HepG2 (cell line): ENCODE data around the gene CTNNBL1.

Experiments used
- HDAC2 ChIP-seq: sonication (generic); formaldehyde crosslinking; IDR thresholded peaks from 2 replicates; pipeline ENCODE4 v1.4.0; 2020; ENCODE audit warnings: missing genetic modification reagents
- HOXA7 ChIP-seq: sonication (generic); formaldehyde crosslinking; IDR thresholded peaks from 2 replicates; pipeline ENCODE4 v1.8.1; 2022; ENCODE audit warnings: mild to moderate bottlenecking, missing genetic modification reagents, moderate library complexity
- KMT2A ChIP-seq: sonication (generic); formaldehyde crosslinking; IDR thresholded peaks from 2 replicates; pipeline ENCODE4 v1.4.0; 2020; ENCODE audit warnings: missing genetic modification reagents
- MYC ChIP-seq: sonication (generic); formaldehyde crosslinking; IDR thresholded peaks from 2 replicates; pipeline ENCODE4 v1.9.0; 2021; ENCODE audit warnings: missing genetic modification reagents, borderline replicate concordance
- NFKB2 ChIP-seq: sonication (generic); formaldehyde crosslinking; IDR thresholded peaks from 2 replicates; pipeline ENCODE4 v1.4.0; 2020; ENCODE audit warnings: missing genetic modification reagents, borderline replicate concordance
- POLR2A ChIP-seq, 2 experiments: IDR thresholded peaks; 2 replicates each; pipeline ENCODE4 v1.6.1; 2011; ENCODE audit warnings: low read depth in 2 of 2, low read length in 2 of 2, mild to moderate bottlenecking in 1 of 2, moderate library complexity in 1 of 2; ENCODE audit not compliant: insufficient read depth in 1 of 2
- RXRB ChIP-seq: IDR thresholded peaks from 2 replicates; pipeline ENCODE4 v1.6.1; 2016; ENCODE audit warnings: borderline replicate concordance, missing genetic modification reagents, missing compliant biosample characterization
- USF2 ChIP-seq, 2 experiments: sonication (generic) in 1 of 2; formaldehyde crosslinking in 1 of 2; IDR thresholded peaks; 2 replicates each; pipeline versions ENCODE4 v1.5.1 to v1.6.1; 2011 to 2020; ENCODE audit warnings: borderline replicate concordance in 1 of 2, low read depth in 1 of 2, low read length in 1 of 2, mild to moderate bottlenecking in 1 of 2, missing genetic modification reagents in 1 of 2, moderate library complexity in 1 of 2
- ZNF747 ChIP-seq: sonication (generic); formaldehyde crosslinking; IDR thresholded peaks from 2 replicates; pipeline ENCODE4 v1.8.1; 2023; ENCODE audit warnings: missing genetic modification reagents, mild to moderate bottlenecking, borderline replicate concordance
- TF ChIP-seq, protein P1 (sequence below): sonication (generic); formaldehyde crosslinking; IDR thresholded peaks from 2 replicates; pipeline ENCODE4 v1.5.0; 2020; ENCODE audit warnings: mild to moderate bottlenecking, missing genetic modification reagents, moderate library complexity

GRCh38 chr20:37725855-37726254 is 32.0 kb downstream of the CTNNBL1 start:
- TF ChIP-seq POLR2A (IDR thresholded peaks at IDR 0.05; ENCODE audit: insufficient read depth in 1 of 2, low read depth in 2 of 2, low read length in 2 of 2) (no peak), RXRB (CRISPR knock-in tag) (no peak), MYC (CRISPR knock-in tag) (no peak), HDAC2 (CRISPR knock-in tag) (no peak), USF2 (IDR thresholded peaks at IDR 0.05; ENCODE audit: low read depth, low read length) (no peak), USF2 (CRISPR knock-in tag; IDR thresholded peaks at IDR 0.05; ENCODE audit: borderline replicate concordance) (no peak), NFKB2 (CRISPR knock-in tag) (no peak), HOXA7 (no peak), ZNF747 (no peak), KMT2A (CRISPR knock-in tag) (no peak)
- TF ChIP-seq, protein P1, sequence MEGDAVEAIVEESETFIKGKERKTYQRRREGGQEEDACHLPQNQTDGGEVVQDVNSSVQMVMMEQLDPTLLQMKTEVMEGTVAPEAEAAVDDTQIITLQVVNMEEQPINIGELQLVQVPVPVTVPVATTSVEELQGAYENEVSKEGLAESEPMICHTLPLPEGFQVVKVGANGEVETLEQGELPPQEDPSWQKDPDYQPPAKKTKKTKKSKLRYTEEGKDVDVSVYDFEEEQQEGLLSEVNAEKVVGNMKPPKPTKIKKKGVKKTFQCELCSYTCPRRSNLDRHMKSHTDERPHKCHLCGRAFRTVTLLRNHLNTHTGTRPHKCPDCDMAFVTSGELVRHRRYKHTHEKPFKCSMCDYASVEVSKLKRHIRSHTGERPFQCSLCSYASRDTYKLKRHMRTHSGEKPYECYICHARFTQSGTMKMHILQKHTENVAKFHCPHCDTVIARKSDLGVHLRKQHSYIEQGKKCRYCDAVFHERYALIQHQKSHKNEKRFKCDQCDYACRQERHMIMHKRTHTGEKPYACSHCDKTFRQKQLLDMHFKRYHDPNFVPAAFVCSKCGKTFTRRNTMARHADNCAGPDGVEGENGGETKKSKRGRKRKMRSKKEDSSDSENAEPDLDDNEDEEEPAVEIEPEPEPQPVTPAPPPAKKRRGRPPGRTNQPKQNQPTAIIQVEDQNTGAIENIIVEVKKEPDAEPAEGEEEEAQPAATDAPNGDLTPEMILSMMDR (CRISPR knock-in tag) = no peak
